Prostate gland (tissue), 2 donors: ENCODE data around the gene TRAPPC13. TPM values are rescaled to one million over a fixed set of nuclear protein-coding genes. Genes with fewer than 3 reads are reported as not detected.

Experiments used
- DNase-seq: peaks from one replicate; pipeline ENCODE4 v3.0.0-alpha.2; 2019; ENCODE audit warnings: low spot score
- H3K27ac ChIP-seq, 2 donors: fragments of 200-600 bp; sonication (generic); 2 replicates each; pipeline ENCODE4 v1.5.1; 2017 to 2019
- H3K27me3 ChIP-seq: fragments of 200-600 bp; sonication (generic); replicated peaks from 2 replicates; pipeline ENCODE4 v1.5.1; 2019; ENCODE audit not compliant: insufficient read depth
- H3K36me3 ChIP-seq, 2 donors: fragments of 200-600 bp; sonication (generic); 1 replicate in 1 of 2; 2 replicates in 1 of 2; pipeline versions ENCODE4 v1.5.1 to v1.8.1; 2017 to 2019
- H3K4me1 ChIP-seq: fragments of 200-600 bp; sonication (generic); replicated peaks from 2 replicates; pipeline ENCODE4 v1.5.1; 2019
- H3K4me3 ChIP-seq, 2 donors: fragments of 200-600 bp; sonication (generic); 2 replicates each; pipeline ENCODE4 v1.5.1; 2017 to 2019
- H3K9me3 ChIP-seq: fragments of 200-600 bp; sonication (generic); 2 replicates; pipeline ENCODE4 v1.5.1; 2017
- POLR2A ChIP-seq: fragments of 450-650 bp; IDR thresholded peaks from one replicate; pipeline ENCODE4 v1.6.1; 2016; ENCODE audit warnings: antibody characterized with exemption, mild to moderate bottlenecking
- POLR2AphosphoS5 ChIP-seq: sonication (generic); formaldehyde crosslinking; IDR thresholded peaks from one replicate; pipeline ENCODE4 v1.6.1; 2017; ENCODE audit warnings: antibody characterized with exemption
- WGBS: methylation state at CpG from one replicate; pipeline ENCODE4 v1.1.5; 2018; 5-methylcytosine and 5-hydroxymethylcytosine counted together
- intact Hi-C: fragments of 100-400 bp; cut with DNase I; formaldehyde crosslinking; loops from one replicate; pipeline ENCODE4 v1.14.2; 2022
- total RNA-seq, 2 donors: library from RNA; depleted of rRNA; stranded (reverse); fragments of >200 nt; gene quantifications; one replicate each; pipeline ENCODE4 v1.1.0, GENCODE V29; 2016
- TF ChIP-seq, protein P1 (sequence below), 4 experiments: fragments of 200-600 bp in 2 of 4; fragments of 450-650 bp in 2 of 4; sonication (generic) in 2 of 4; IDR thresholded peaks; 1 replicate in 3 of 4; 2 replicates in 1 of 4; pipeline ENCODE4 v1.5.1; 2016 to 2019; ENCODE audit warnings: antibody characterized with exemption in 4 of 4, mild to moderate bottlenecking in 2 of 4, moderate library complexity in 2 of 4

The TRAPPC13 gene
- total RNA-seq, 2 donors from 2014 or later = 19.3 to 27.7 TPM

DNA sequence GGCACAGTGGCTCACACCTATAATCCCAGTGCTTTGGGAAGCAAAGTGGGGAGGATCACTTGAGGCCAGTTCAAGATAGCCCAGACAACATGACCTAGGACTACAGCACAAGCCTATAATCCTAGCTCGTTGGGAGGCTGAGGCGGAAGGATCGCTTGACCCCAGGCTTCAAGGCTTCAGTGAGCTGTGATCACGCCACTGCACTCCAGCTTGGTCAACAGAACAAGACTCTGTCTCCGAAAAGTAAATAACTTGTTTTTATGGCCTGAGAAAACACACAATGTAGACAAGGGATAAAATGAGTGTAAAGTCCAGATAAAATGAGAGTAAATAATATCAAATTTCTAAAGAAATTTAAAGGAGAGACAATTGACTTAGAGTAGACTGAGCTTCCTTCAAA is 26.3 kb downstream of the TRAPPC13 start:
- 59% methylated on average over 5 of the region's 5 CpGs for WGBS
- no peaks in the 10 kb centered on the region for H3K27me3 ChIP-seq
- TF ChIP-seq POLR2AphosphoS5 = peak; percentile 75
- no peak for TF ChIP-seq POLR2A
- TF ChIP-seq, protein P1, sequence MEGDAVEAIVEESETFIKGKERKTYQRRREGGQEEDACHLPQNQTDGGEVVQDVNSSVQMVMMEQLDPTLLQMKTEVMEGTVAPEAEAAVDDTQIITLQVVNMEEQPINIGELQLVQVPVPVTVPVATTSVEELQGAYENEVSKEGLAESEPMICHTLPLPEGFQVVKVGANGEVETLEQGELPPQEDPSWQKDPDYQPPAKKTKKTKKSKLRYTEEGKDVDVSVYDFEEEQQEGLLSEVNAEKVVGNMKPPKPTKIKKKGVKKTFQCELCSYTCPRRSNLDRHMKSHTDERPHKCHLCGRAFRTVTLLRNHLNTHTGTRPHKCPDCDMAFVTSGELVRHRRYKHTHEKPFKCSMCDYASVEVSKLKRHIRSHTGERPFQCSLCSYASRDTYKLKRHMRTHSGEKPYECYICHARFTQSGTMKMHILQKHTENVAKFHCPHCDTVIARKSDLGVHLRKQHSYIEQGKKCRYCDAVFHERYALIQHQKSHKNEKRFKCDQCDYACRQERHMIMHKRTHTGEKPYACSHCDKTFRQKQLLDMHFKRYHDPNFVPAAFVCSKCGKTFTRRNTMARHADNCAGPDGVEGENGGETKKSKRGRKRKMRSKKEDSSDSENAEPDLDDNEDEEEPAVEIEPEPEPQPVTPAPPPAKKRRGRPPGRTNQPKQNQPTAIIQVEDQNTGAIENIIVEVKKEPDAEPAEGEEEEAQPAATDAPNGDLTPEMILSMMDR (IDR thresholded peaks at IDR 0.05) = no peak
- no peak overlapping the region for H3K4me3 ChIP-seq
- DNase-seq = peak; percentile 46
- no peaks in the 10 kb centered on the region for H3K4me1 ChIP-seq
- intact Hi-C loops = no loop called here
- H3K27ac ChIP-seq = peak overlapping the region in 1 of 2 donors; percentile 20
- H3K36me3 ChIP-seq = no peaks in the 10 kb centered on the region
- H3K9me3 ChIP-seq = no peaks in the 10 kb centered on the region

DNA sequence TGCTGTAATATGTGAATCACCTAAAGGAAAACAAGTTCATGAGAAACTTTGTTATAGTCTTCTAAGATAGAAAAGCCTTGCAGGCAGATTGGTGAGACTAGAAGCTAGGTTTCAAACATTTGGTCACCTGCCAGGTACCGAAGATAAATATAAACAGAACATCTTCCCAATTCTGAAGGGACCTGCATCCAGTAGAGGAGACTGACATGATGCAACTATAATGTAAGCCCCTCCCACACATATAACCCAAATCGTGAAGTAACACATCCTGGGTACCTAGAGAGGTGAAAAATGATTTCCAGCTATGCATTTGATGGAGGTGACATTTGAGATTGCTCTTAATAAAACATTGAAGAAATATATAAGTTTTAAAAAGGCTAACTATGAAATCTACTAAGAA is 29.9 kb downstream of the TRAPPC13 start:
- H3K27ac ChIP-seq = no peak overlapping the region
- WGBS = 88% methylated on average over 2 of the region's 2 CpGs
- H3K4me1 ChIP-seq = no peaks in the 10 kb centered on the region
- no peaks in the 10 kb centered on the region for H3K9me3 ChIP-seq
- no peak overlapping the region for H3K4me3 ChIP-seq
- TF ChIP-seq POLR2AphosphoS5 (no peak), POLR2A (no peak)
- TF ChIP-seq, protein P1 (IDR thresholded peaks at IDR 0.05) = no peak
- no peaks in the 10 kb centered on the region for H3K36me3 ChIP-seq
- DNase-seq = no peak
- H3K27me3 ChIP-seq = no peaks in the 10 kb centered on the region
- intact Hi-C loops = no loop called here

DNA sequence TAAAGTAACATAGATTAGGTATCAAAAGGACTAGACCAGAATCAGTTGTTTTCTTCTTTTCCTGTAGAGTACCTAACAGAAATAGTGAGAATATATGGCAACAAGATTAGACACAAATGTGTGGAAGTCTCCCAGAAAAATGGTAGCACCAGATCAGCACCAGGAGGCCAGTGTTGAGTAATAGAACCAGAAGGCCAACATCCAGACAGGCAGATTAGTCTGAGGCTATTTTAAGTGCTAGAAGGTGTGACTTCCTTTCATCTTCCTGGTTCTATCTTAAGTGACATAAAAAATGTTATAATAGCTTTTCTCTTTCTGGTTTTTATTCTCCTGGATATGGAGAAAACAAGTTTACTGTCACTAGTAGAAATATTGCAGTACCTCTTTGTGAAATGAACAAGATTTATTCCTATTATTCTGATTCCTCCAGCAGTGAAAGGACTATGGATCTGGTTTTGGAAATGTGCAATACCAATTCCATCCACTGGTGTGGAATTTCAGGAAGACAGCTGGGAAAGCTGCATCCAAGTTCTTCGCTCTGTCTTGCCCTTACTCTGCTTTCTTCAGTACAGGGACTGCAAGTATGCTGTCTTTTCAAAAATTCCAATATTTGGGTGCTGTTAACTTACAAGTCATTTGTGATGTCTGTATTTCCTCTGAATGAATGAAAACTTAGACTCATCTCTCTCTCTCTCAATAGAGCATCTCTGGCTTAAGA is 39.1 kb downstream of the TRAPPC13 start:
- Histone ChIP-seq H3K9me3 (no peaks in the 10 kb centered on the region), H3K36me3 (no peaks in the 10 kb centered on the region), H3K27ac (no peak overlapping the region), H3K27me3 (no peaks in the 10 kb centered on the region), H3K4me1 (no peaks in the 10 kb centered on the region), H3K4me3 (no peak overlapping the region)
- intact Hi-C loops = no loop called here
- TF ChIP-seq POLR2AphosphoS5 = no peak
- TF ChIP-seq POLR2A = no peak
- TF ChIP-seq, protein P1 (IDR thresholded peaks at IDR 0.05) = peak in 2 of 4 experiments; percentile 17 to 31
- WGBS = 83% methylated on average over 1 of the region's 1 CpG
- no peak for DNase-seq

DNA sequence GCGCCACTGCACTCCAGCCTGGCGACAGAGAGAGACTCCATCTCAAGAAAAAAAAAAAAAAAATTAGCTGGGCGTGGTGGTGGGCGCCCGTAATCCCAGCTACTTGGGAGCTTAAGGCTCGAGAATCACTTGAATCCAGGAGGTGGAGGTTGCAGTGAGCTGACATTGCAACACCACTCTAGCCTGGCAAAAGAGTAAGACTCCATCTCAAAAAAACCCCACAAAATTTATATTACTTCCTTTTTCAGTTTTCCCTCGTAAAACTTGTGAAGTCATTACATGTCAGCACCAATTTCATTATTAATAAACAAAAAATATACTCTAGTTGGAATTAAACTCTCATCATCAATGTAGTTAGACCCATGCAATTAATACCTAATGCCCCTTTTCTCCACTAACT is 43.9 kb downstream of the TRAPPC13 start:
- Histone ChIP-seq H3K4me1 (no peaks in the 10 kb centered on the region), H3K27me3 (no peaks in the 10 kb centered on the region), H3K4me3 (no peak overlapping the region), H3K36me3 (no peaks in the 10 kb centered on the region), H3K27ac (no peak overlapping the region), H3K9me3 (no peaks in the 10 kb centered on the region)
- DNase-seq = no peak
- intact Hi-C loops = no loop called here
- 92% methylated on average over 7 of the region's 7 CpGs for WGBS
- TF ChIP-seq POLR2A (no peak), POLR2AphosphoS5 (no peak)
- TF ChIP-seq, protein P1 (IDR thresholded peaks at IDR 0.05) = no peak

DNA sequence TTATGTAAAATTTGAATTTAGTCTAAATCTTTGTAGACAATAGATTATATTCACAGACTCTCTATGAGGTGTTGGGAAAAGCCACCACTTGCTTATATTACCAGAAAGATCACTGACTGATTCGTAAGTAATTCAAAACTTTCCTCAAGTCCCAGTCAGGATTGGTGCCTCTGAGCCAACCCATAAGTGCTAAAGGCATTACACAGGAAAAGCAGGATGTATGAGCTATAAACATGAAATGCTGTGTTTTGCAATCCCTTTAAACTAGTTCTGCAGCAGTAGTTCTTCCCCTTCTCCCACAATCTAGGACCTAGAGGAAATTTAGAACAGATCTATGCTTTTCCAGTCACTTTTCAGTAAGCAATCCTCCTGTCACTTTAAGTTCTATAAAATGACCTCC is 48.0 kb downstream of the TRAPPC13 start:
- WGBS = 81% methylated on average over 1 of the region's 1 CpG
- TF ChIP-seq POLR2A (no peak), POLR2AphosphoS5 (no peak)
- TF ChIP-seq, protein P1 (IDR thresholded peaks at IDR 0.05) = no peak
- no peak overlapping the region for H3K27ac ChIP-seq
- H3K36me3 ChIP-seq = no peaks in the 10 kb centered on the region
- no peaks in the 10 kb centered on the region for H3K9me3 ChIP-seq
- H3K4me1 ChIP-seq = no peaks in the 10 kb centered on the region
- no peak for DNase-seq
- no peak overlapping the region for H3K4me3 ChIP-seq
- intact Hi-C loops = no loop called here
- H3K27me3 ChIP-seq = no peaks in the 10 kb centered on the region
